Measurements from ENCODE around the gene QSOX1. TPM values are rescaled to one million over a fixed set of nuclear protein-coding genes. Genes with fewer than 3 reads are reported as not detected.
"Not testable (repeated sequence)": the region's sequence is repeated elsewhere in the genome, so short reads cannot be mapped to it uniquely, and the experiment has no call there.

QSOX1 gene
- total and polyA plus RNA-seq, 4 donors: 170 to 537 (median 256) TPM

GRCh38 chr1:180199018-180199417 is 44.3 kb downstream of the QSOX1 start:
- Histone ChIP-seq H3K27me3 (ENCODE audit: control insufficient read depth in 3 of 3, insufficient read depth in 3 of 3, low read length in 2 of 3) (no peaks in the 10 kb centered on the region), H3K9ac (ENCODE audit: insufficient read depth in 1 of 2, low read length in 2 of 2) (no peak overlapping the region), H3K36me3 (ENCODE audit: control insufficient read depth in 4 of 4, insufficient read depth in 4 of 4, low read length in 4 of 4) (peaks cover 0 to 36% (median 8%) of the 10 kb centered on the region in 4 donors), H3K4me3 (no peak overlapping the region), H3K27ac (ENCODE audit: low read depth in 1 of 2, low read length in 1 of 2) (no peak overlapping the region), H3K9me3 (ENCODE audit: control insufficient read depth in 4 of 4, insufficient read depth in 3 of 4, low read length in 3 of 4) (no peaks in the 10 kb centered on the region), H3K4me1 (ENCODE audit: control insufficient read depth in 5 of 5, insufficient read depth in 5 of 5, low read length in 5 of 5) (no peaks in the 10 kb centered on the region)
- ATAC-seq (ENCODE audit: insufficient read depth, low FRiP score) (no peak), DNase-seq (no peak)
- TF ChIP-seq CTCF (IDR thresholded peaks at IDR 0.05; ENCODE audit: control extremely low read depth, extremely low read depth): no peak
- WGBS, 2 donors: 93 to 96% methylated on average over 12 of the region's 12 CpGs

GRCh38 chr1:180201451-180202200 is 47.0 kb downstream of the QSOX1 start:
- no peaks in the 10 kb centered on the region for H3K4me1 ChIP-seq (ENCODE audit: control insufficient read depth in 5 of 5, insufficient read depth in 5 of 5, low read length in 5 of 5)
- 93 to 94% methylated on average over 7 of the region's 7 CpGs for WGBS, 2 donors
- no peaks in the 10 kb centered on the region for H3K9me3 ChIP-seq (ENCODE audit: control insufficient read depth in 4 of 4, insufficient read depth in 3 of 4, low read length in 3 of 4)
- no peak for TF ChIP-seq CTCF (IDR thresholded peaks at IDR 0.05; ENCODE audit: control extremely low read depth, extremely low read depth)
- no peak overlapping the region for H3K4me3 ChIP-seq
- no peak overlapping the region for H3K27ac ChIP-seq (ENCODE audit: low read depth in 1 of 2, low read length in 1 of 2)
- DNase-seq (no peak), ATAC-seq (ENCODE audit: insufficient read depth, low FRiP score) (no peak)
- no peaks in the 10 kb centered on the region for H3K27me3 ChIP-seq (ENCODE audit: control insufficient read depth in 3 of 3, insufficient read depth in 3 of 3, low read length in 2 of 3)
- peaks cover 0 to 20% (median 3%) of the 10 kb centered on the region in 4 donors for H3K36me3 ChIP-seq (ENCODE audit: control insufficient read depth in 4 of 4, insufficient read depth in 4 of 4, low read length in 4 of 4)
- H3K9ac ChIP-seq (ENCODE audit: insufficient read depth in 1 of 2, low read length in 2 of 2): no peak overlapping the region

GRCh38 chr1:180202588-180202987 is 47.9 kb downstream of the QSOX1 start:
- H3K36me3 ChIP-seq (ENCODE audit: control insufficient read depth in 4 of 4, insufficient read depth in 4 of 4, low read length in 4 of 4): peaks cover 0 to 10% (median under 1%) of the 10 kb centered on the region in 4 donors
- not testable (repeated sequence) for H3K9ac ChIP-seq (ENCODE audit: insufficient read depth in 1 of 2, low read length in 2 of 2); H3K27me3 ChIP-seq (ENCODE audit: control insufficient read depth in 3 of 3, insufficient read depth in 3 of 3, low read length in 2 of 3); H3K27ac ChIP-seq (ENCODE audit: low read depth in 1 of 2, low read length in 1 of 2); H3K4me1 ChIP-seq (ENCODE audit: control insufficient read depth in 5 of 5, insufficient read depth in 5 of 5, low read length in 5 of 5); ATAC-seq (ENCODE audit: insufficient read depth, low FRiP score); H3K4me3 ChIP-seq; DNase-seq; H3K9me3 ChIP-seq (ENCODE audit: control insufficient read depth in 4 of 4, insufficient read depth in 3 of 4, low read length in 3 of 4)
- WGBS, 2 donors: 87 to 89% methylated on average over 5 of the region's 5 CpGs

- H3K9me3 ChIP-seq (ENCODE audit: control insufficient read depth in 4 of 4, insufficient read depth in 3 of 4, low read length in 3 of 4): no peaks in the 10 kb centered on the region
Observed at GRCh38 chr1:180204231-180204630, 49.6 kb downstream of the QSOX1 start.

More at GRCh38 chr1:180204231-180204630, 49.6 kb downstream of the QSOX1 start:
- H3K9ac ChIP-seq (ENCODE audit: insufficient read depth in 1 of 2, low read length in 2 of 2): no peak overlapping the region
- no peak for TF ChIP-seq CTCF (IDR thresholded peaks at IDR 0.05; ENCODE audit: control extremely low read depth, extremely low read depth)
- H3K27ac ChIP-seq (ENCODE audit: low read depth in 1 of 2, low read length in 1 of 2): no peak overlapping the region
- H3K27me3 ChIP-seq (ENCODE audit: control insufficient read depth in 3 of 3, insufficient read depth in 3 of 3, low read length in 2 of 3): no peaks in the 10 kb centered on the region
- no peak overlapping the region for H3K4me3 ChIP-seq
- no peaks in the 10 kb centered on the region for H3K36me3 ChIP-seq (ENCODE audit: control insufficient read depth in 4 of 4, insufficient read depth in 4 of 4, low read length in 4 of 4)
- DNase-seq: no peak
- 84 to 88% methylated on average over 6 of the region's 6 CpGs for WGBS, 2 donors
- H3K4me1 ChIP-seq (ENCODE audit: control insufficient read depth in 5 of 5, insufficient read depth in 5 of 5, low read length in 5 of 5): no peaks in the 10 kb centered on the region
- no peak for ATAC-seq (ENCODE audit: insufficient read depth, low FRiP score)

Measured in lung (tissue), 12 donors.